22Rv1 (cell line): ENCODE measurements around the gene CCNL2.
"Not testable (repeated sequence)": the region's sequence is repeated elsewhere in the genome, so short reads cannot be mapped to it uniquely, and the experiment has no call there.

Experiments used
- H3K27ac ChIP-seq: fragments of 450-650 bp; 2 replicates; pipeline ENCODE4 v1.5.1; 2017
- CTCF ChIP-seq: fragments of 450-650 bp; IDR thresholded peaks from 2 replicates; pipeline ENCODE4 v1.5.1; 2017; ENCODE audit warnings: mild to moderate bottlenecking
- ZFX ChIP-seq: fragments of 450-650 bp; IDR thresholded peaks from 2 replicates; pipeline ENCODE4 v1.6.1; 2017; ENCODE audit warnings: antibody characterized with exemption, borderline replicate concordance

The CCNL2 gene

GRCh38 chr1:1430992-1431844 is 32.1 kb upstream of the CCNL2 start:
- H3K27ac ChIP-seq = no peak overlapping the region
- TF ChIP-seq CTCF = no peak
- TF ChIP-seq ZFX = no peak

- TF ChIP-seq ZFX (no peak), CTCF (no peak)
- no peak overlapping the region for H3K27ac ChIP-seq
These were observed 31.2 kb upstream of the CCNL2 start for GRCh38 chr1:1430114-1430982.

- no peak overlapping the region for H3K27ac ChIP-seq
- no peak for TF ChIP-seq ZFX
- no peak for TF ChIP-seq CTCF
These were observed 30.5 kb upstream of the CCNL2 start for GRCh38 chr1:1429671-1430073.

GRCh38 chr1:1428967-1429366 is 29.8 kb upstream of the CCNL2 start:
- H3K27ac ChIP-seq = not testable (repeated sequence)

GRCh38 chr1:1428174-1428573 is 29.0 kb upstream of the CCNL2 start:
- no peak for TF ChIP-seq CTCF
- no peak for TF ChIP-seq ZFX
- H3K27ac ChIP-seq = no peak overlapping the region

GRCh38 chr1:1427820-1428148 is 28.6 kb upstream of the CCNL2 start:
- no peak overlapping the region for H3K27ac ChIP-seq
- TF ChIP-seq ZFX (no peak), CTCF (no peak)

- TF ChIP-seq CTCF (no peak), ZFX (no peak)
- no peak overlapping the region for H3K27ac ChIP-seq
These were observed 28.1 kb upstream of the CCNL2 start for GRCh38 chr1:1427106-1427819.
